Measurements from ENCODE around the gene GPNMB. TPM values are rescaled to one million over a fixed set of nuclear protein-coding genes. Genes with fewer than 3 reads are reported as not detected.

GPNMB gene
- total and polyA plus RNA-seq, 10 of the 15 experiments (the other 5 are each of a cell fraction or from before 2014, with no cell fraction given): 5.9 to 22.3 (median 10.0) TPM

GRCh38 chr7:23232966-23233365, 13.6 kb upstream of the GPNMB start:
- Histone ChIP-seq H3K36me3 (ENCODE audit: control insufficient read depth in 2 of 2, insufficient read depth in 2 of 2, low read length in 1 of 2) (no peaks in the 10 kb centered on the region), H3K9ac (ENCODE audit: control insufficient read depth, insufficient read depth, low read length) (no peak overlapping the region), H2AFZ (ENCODE audit: control insufficient read depth, low read depth, low read length) (no peak overlapping the region), H3K27me3 (replicated peaks in 1 of 2; ENCODE audit: control insufficient read depth in 2 of 2, insufficient read depth in 2 of 2, low read length in 1 of 2) (no peaks in the 10 kb centered on the region), H4K20me1 (ENCODE audit: control insufficient read depth, insufficient read depth) (no peaks in the 10 kb centered on the region), H3K9me3 (replicated peaks; ENCODE audit: control insufficient read depth, insufficient read depth, low read length) (no peaks in the 10 kb centered on the region), H3K27ac (ENCODE audit: control insufficient read depth, insufficient read depth) (no peak overlapping the region), H3K4me2 (ENCODE audit: control insufficient read depth, insufficient read depth) (no peak overlapping the region), H3K4me3 (no peak overlapping the region), H3K4me1 (ENCODE audit: control insufficient read depth, insufficient read depth, low read length) (peaks cover 15% of the 10 kb centered on the region), H3K79me2 (ENCODE audit: control insufficient read depth, insufficient read depth, low read length) (no peaks in the 10 kb centered on the region)
- BruUV-seq (replicated peaks): no TSS peak
- ChIA-PET SMC1A (ENCODE audit: uncharacterized antibody, unreplicated experiment) (no interaction called here), RAD21 (ENCODE audit: unreplicated experiment) (interaction anchor here (0.9 kb wide), 1 partner anchor 239 kb away, joined by 3 read pairs; no protein-coding TSS in a partner anchor), CTCF (interaction anchor here (1.0 kb wide), 1 partner anchor 10 kb away, joined by 3 read pairs; no protein-coding TSS in a partner anchor), POLR2A (no interaction called here)
- no peak for FAIRE-seq
- ATAC-seq: no peak
- 90% methylated on average over 3 of the region's 3 CpGs for WGBS (ENCODE audit: insufficient coverage, insufficient replicate concordance, low lambda C conversion rate, missing lambda C conversion rate)
- intact Hi-C loops (cut with micrococcal nuclease; ENCODE audit: unreplicated experiment): no loop called here
- no peak for DNase-seq (ENCODE audit: low read depth, low spot score)
- in situ Hi-C loops (cut with MboI): no loop called here
- TF ChIP-seq BMI1 (IDR thresholded peaks at IDR 0.05; ENCODE audit: borderline replicate concordance) (no peak), ATF2 (IDR thresholded peaks at IDR 0.05; ENCODE audit: low read length) (no peak), SMC3 (IDR thresholded peaks at IDR 0.05; ENCODE audit: borderline replicate concordance, low read length) (no peak), REST (IDR thresholded peaks at IDR 0.05; ENCODE audit: low read depth, low read length) (no peak), FOXM1 (IDR thresholded peaks at IDR 0.05; ENCODE audit: low read depth, low read length) (no peak), ATF7 (IDR thresholded peaks at IDR 0.05; ENCODE audit: low read depth) (no peak), KDM1A (IDR thresholded peaks at IDR 0.05; ENCODE audit: borderline replicate concordance) (no peak), CUX1 (IDR thresholded peaks at IDR 0.05; ENCODE audit: insufficient replicate concordance, low read depth, low read length) (no peak), E2F4 (IDR thresholded peaks at IDR 0.05; ENCODE audit: low read depth, low read length) (no peak), ZSCAN29 (IDR thresholded peaks at IDR 0.05) (no peak), NFYB (IDR thresholded peaks at IDR 0.05; ENCODE audit: insufficient read depth, low read depth, low read length) (no peak), SRF (IDR thresholded peaks at IDR 0.05; ENCODE audit: low read depth in 2 of 2, low read length in 2 of 2) (no peak)

Measured in GM12878 (cell line).